Endothelial cell of umbilical vein (primary cell): ENCODE results near the gene PCDH9. TPM values are rescaled to one million over a fixed set of nuclear protein-coding genes. Genes with fewer than 3 reads are reported as not detected.

Source experiments
- BruUV-seq: library from RNA; stranded (reverse); fragments of 400-500 nt; replicated peaks from 2 replicates; lab custom pipeline; 2021; lab: Mats Ljungman, UMichigan
- CTCF ChIA-PET: fragments of 300-600, 350-600 bp; sonication (Branson Sonifier 250); formaldehyde crosslinking; loops from one replicate; lab custom pipeline; 2021; ENCODE audit warnings: antibody characterized with exemption, inconsistent platforms; lab: Charles Lee
- POLR2A ChIA-PET: fragments of 300-600, 350-600 bp; sonication (Branson Sonifier 250); formaldehyde crosslinking; loops from one replicate; lab custom pipeline; 2021; ENCODE audit warnings: antibody characterized with exemption, inconsistent platforms; lab: Charles Lee
- DNase-seq: peaks from one replicate; pipeline ENCODE4 v3.0.0-alpha.2; 2011; ENCODE audit warnings: low read depth, low spot score
- FAIRE-seq: peaks from 2 replicates; lab custom pipeline; 2011; peaks lifted over from hg19 to GRCh38; lab: Jason Lieb, UNC
- H2AFZ ChIP-seq: 2 replicates; pipeline ENCODE4 v1.6.0; 2012; ENCODE audit warnings: low read depth, low read length, control low read depth, inconsistent platforms
- H3K27ac ChIP-seq: 2 replicates; pipeline ENCODE4 v1.5.1; 2011; ENCODE audit warnings: low read depth, mild to moderate bottlenecking, control low read depth, low read length, moderate library complexity; ENCODE audit not compliant: insufficient read depth
- H3K27me3 ChIP-seq, 2 experiments: 2 replicates each; pipeline versions ENCODE4 v1.6.0 to v1.6.1; 2011; ENCODE audit warnings: low read length in 2 of 2, mixed read lengths in 1 of 2; ENCODE audit not compliant: control insufficient read depth in 2 of 2, insufficient read depth in 2 of 2
- H3K36me3 ChIP-seq, 2 experiments: 2 replicates in 1 of 2; 3 replicates in 1 of 2; pipeline ENCODE4 v1.5.1; 2011; ENCODE audit warnings: low read length in 2 of 2, mild to moderate bottlenecking in 1 of 2, moderate library complexity in 1 of 2; ENCODE audit not compliant: control insufficient read depth in 2 of 2, insufficient read depth in 2 of 2; ENCODE audit errors: extremely low read depth in 1 of 2
- H3K4me1 ChIP-seq: 3 replicates; pipeline ENCODE4 v1.5.1; 2011; ENCODE audit warnings: mild to moderate bottlenecking, low read length; ENCODE audit not compliant: control insufficient read depth, insufficient read depth; ENCODE audit errors: extremely low read depth
- H3K4me2 ChIP-seq: 2 replicates; pipeline ENCODE4 v1.6.1; 2011; ENCODE audit warnings: low read length, control low read depth, mixed read lengths; ENCODE audit not compliant: insufficient read depth
- H3K4me3 ChIP-seq, 3 experiments: fragments of 200-600 bp in 1 of 3; sonication (generic), shearing (Covaris generic) in 1 of 3; replicated peaks in 1 of 3; 2 replicates each; pipeline ENCODE4 v1.5.1; 2011 to 2016; ENCODE audit warnings: control low read depth in 3 of 3, low read length in 3 of 3, mild to moderate bottlenecking in 2 of 3, inconsistent platforms in 1 of 3, low read depth in 1 of 3, moderate library complexity in 1 of 3; ENCODE audit not compliant: insufficient read depth in 1 of 3
- H3K79me2 ChIP-seq: 2 replicates; pipeline ENCODE4 v1.6.0; 2012; ENCODE audit warnings: low read length, inconsistent platforms; ENCODE audit not compliant: control insufficient read depth, insufficient read depth
- H3K9ac ChIP-seq: replicated peaks from 2 replicates; pipeline ENCODE3; 2011; ENCODE audit warnings: low read length, control low read depth; ENCODE audit not compliant: insufficient read depth; ENCODE audit errors: extremely low read depth
- H3K9me1 ChIP-seq: replicated peaks from 3 replicates; pipeline ENCODE4 v1.6.0; 2011; ENCODE audit warnings: mild to moderate bottlenecking, low read length; ENCODE audit not compliant: control insufficient read depth, insufficient read depth; ENCODE audit errors: extremely low read depth
- H3K9me3 ChIP-seq: replicated peaks from 2 replicates; pipeline ENCODE4 v1.5.1; 2012; ENCODE audit warnings: low read length, inconsistent platforms; ENCODE audit not compliant: control insufficient read depth, insufficient read depth
- H4K20me1 ChIP-seq: replicated peaks from 2 replicates; pipeline ENCODE3; 2011; ENCODE audit warnings: mild to moderate bottlenecking, low read length; ENCODE audit not compliant: control insufficient read depth, insufficient read depth; ENCODE audit errors: extremely low read depth
- EZH2 ChIP-seq: IDR thresholded peaks from 2 replicates; pipeline ENCODE4 v1.6.1; 2012; ENCODE audit warnings: borderline replicate concordance, low read depth, mild to moderate bottlenecking, moderate library complexity, low read length, inconsistent platforms; ENCODE audit not compliant: severe bottlenecking
- FOS ChIP-seq: IDR thresholded peaks from 2 replicates; pipeline ENCODE4 v1.6.1; 2011; ENCODE audit warnings: mild to moderate bottlenecking, low read length, moderate library complexity, borderline replicate concordance; ENCODE audit not compliant: insufficient read depth
- GATA2 ChIP-seq: IDR thresholded peaks from 2 replicates; pipeline ENCODE4 v1.7.0; 2011; ENCODE audit warnings: low read depth, mild to moderate bottlenecking, moderate library complexity, mixed read lengths, low read length; ENCODE audit not compliant: insufficient read length, insufficient read depth
- JUN ChIP-seq: IDR thresholded peaks from 2 replicates; pipeline ENCODE4 v1.6.1; 2011; ENCODE audit warnings: borderline replicate concordance, low read depth; ENCODE audit not compliant: insufficient read length, insufficient read depth
- MYC ChIP-seq: IDR thresholded peaks from one replicate; pipeline ENCODE4 v1.6.1; 2011; ENCODE audit warnings: mild to moderate bottlenecking, low read depth, low read length
- POLR2A ChIP-seq: IDR thresholded peaks from 2 replicates; pipeline ENCODE4 v1.6.1; 2012; ENCODE audit warnings: low read depth, mild to moderate bottlenecking, control low read depth, low read length
- POLR2AphosphoS5 ChIP-seq: IDR thresholded peaks from 2 replicates; pipeline ENCODE4 v1.6.1; 2012; ENCODE audit warnings: low read depth, mild to moderate bottlenecking, control low read depth, low read length, moderate library complexity; ENCODE audit not compliant: insufficient read depth
- dilution Hi-C: fragments of 300-500 bp; cut with MboI; formaldehyde crosslinking; loops from one replicate; pipeline ENCODE4 v1.15.0; 2019; ENCODE audit warnings: low sequenced_read_pairs; ENCODE audit not compliant: extremely low pct_ligation_motif_present
- intact Hi-C: fragments of 100-400 bp; cut with micrococcal nuclease; formaldehyde crosslinking; loops from one replicate; pipeline ENCODE4 v1.10.0; 2022
- polyA plus RNA-seq, 4 experiments: library from polyadenylated mRNA; depleted of rRNA in 3 of 4; stranded (reverse) in 3 of 4; unstranded in 1 of 4; fragments of >200 nt; gene quantifications; 2 replicates each; pipeline versions ENCODE4 v1.2.1 to v1.2.3, GENCODE V29; 2011 to 2012; ENCODE audit warnings: missing spikeins in 1 of 4
- total RNA-seq: library from RNA; stranded (reverse); gene quantifications from 2 replicates; pipeline ENCODE4 v1.2.3, GENCODE V29; 2021
- TF ChIP-seq, protein P1 (sequence below): IDR thresholded peaks from 2 replicates; pipeline ENCODE4 v1.6.1; 2011; ENCODE audit not compliant: insufficient read depth, insufficient read length
- TF ChIP-seq, protein P2 (sequence below), 2 donors: IDR thresholded peaks; 1 replicate in 1 of 2; 2 replicates in 1 of 2; pipeline ENCODE4 v1.5.1; 2011; ENCODE audit warnings: low read length in 2 of 2, mild to moderate bottlenecking in 2 of 2, moderate library complexity in 2 of 2, control low read depth in 1 of 2, inconsistent platforms in 1 of 2, low read depth in 1 of 2; ENCODE audit not compliant: insufficient read depth in 1 of 2; ENCODE audit errors: extremely low read depth in 1 of 2

PCDH9 gene
- total and polyA plus RNA-seq, 2 donors (not counting 3 experiments of a cell fraction or from before 2014, with no cell fraction given): 1.1 to 5.2 TPM

DNA sequence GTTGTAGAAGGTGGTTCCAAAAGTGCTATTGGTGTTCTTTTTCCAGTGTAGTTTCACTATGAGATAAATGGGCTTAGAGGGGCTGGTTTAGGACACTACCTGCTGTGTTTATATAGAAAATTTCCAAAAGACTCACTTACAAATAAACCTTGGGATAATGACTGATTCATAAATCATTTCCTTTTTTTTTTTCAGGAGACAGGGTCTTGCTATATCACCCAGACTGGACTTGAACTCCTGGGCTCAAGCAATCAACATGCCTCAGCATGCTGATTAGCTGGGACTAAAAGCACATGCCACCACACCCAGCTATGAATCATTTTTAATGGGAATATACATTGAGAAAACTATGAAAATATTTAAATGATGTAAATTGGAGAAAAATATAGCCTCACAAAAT is 376.6 kb downstream of the PCDH9 start:
- Histone ChIP-seq H3K9ac (no peak overlapping the region), H3K9me3 (no peaks in the 10 kb centered on the region), H4K20me1 (no peaks in the 10 kb centered on the region), H3K4me2 (no peak overlapping the region), H3K79me2 (no peaks in the 10 kb centered on the region), H3K9me1 (no peaks in the 10 kb centered on the region), H3K4me3 (no peak overlapping the region), H3K27ac (no peak overlapping the region), H3K27me3 (no peaks in the 10 kb centered on the region), H3K36me3 (no peaks in the 10 kb centered on the region), H3K4me1 (peaks cover 6% of the 10 kb centered on the region), H2AFZ (no peak overlapping the region)
- intact Hi-C loops: loop anchor here (10.0 kb wide), 1 partner anchor 371 kb away; no protein-coding TSS in a partner anchor
- dilution Hi-C loops: no loop called here
- BruUV-seq: no TSS peak
- DNase-seq: no peak
- no peak for TF ChIP-seq EZH2
- no peak for TF ChIP-seq FOS
- TF ChIP-seq, protein P1, sequence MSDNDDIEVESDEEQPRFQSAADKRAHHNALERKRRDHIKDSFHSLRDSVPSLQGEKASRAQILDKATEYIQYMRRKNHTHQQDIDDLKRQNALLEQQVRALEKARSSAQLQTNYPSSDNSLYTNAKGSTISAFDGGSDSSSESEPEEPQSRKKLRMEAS: no peak
- no peak for TF ChIP-seq POLR2AphosphoS5
- TF ChIP-seq, protein P2, sequence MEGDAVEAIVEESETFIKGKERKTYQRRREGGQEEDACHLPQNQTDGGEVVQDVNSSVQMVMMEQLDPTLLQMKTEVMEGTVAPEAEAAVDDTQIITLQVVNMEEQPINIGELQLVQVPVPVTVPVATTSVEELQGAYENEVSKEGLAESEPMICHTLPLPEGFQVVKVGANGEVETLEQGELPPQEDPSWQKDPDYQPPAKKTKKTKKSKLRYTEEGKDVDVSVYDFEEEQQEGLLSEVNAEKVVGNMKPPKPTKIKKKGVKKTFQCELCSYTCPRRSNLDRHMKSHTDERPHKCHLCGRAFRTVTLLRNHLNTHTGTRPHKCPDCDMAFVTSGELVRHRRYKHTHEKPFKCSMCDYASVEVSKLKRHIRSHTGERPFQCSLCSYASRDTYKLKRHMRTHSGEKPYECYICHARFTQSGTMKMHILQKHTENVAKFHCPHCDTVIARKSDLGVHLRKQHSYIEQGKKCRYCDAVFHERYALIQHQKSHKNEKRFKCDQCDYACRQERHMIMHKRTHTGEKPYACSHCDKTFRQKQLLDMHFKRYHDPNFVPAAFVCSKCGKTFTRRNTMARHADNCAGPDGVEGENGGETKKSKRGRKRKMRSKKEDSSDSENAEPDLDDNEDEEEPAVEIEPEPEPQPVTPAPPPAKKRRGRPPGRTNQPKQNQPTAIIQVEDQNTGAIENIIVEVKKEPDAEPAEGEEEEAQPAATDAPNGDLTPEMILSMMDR (IDR thresholded peaks at IDR 0.05; ENCODE audit: extremely low read depth in 1 of 2, insufficient read depth in 1 of 2, low read depth in 1 of 2, low read length in 2 of 2): no peak
- no peak for TF ChIP-seq MYC
- TF ChIP-seq JUN: no peak
- TF ChIP-seq GATA2: no peak
- no peak for TF ChIP-seq POLR2A
- ChIA-PET CTCF (interaction anchor here (2.1 kb wide), 1 partner anchor 22 kb away, joined by 6 read pairs; no protein-coding TSS in a partner anchor), POLR2A (no interaction called here)
- peak; percentile 62 for FAIRE-seq
